ENCODE measurements around the gene NKX2-3. TPM values are rescaled to one million over a fixed set of nuclear protein-coding genes. Genes with fewer than 3 reads are reported as not detected.

The NKX2-3 gene
- polyA plus RNA-seq (2013, experiment 1 of 4): not detected
- not detected for polyA plus RNA-seq (2013, experiment 2 of 4)
- not detected for polyA plus RNA-seq (2013, experiment 3 of 4)
- polyA plus RNA-seq (2013, experiment 4 of 4): not detected

- Histone ChIP-seq H3K4me3 (ENCODE audit: insufficient read depth, low read depth, low read length) (no peak within 1 kb of the TSS), H3K36me3 (ENCODE audit: control insufficient read depth, insufficient read depth, low read length) (no peaks in the 10 kb centered on the region), H3K27ac (ENCODE audit: insufficient read depth, low read depth, low read length, poor library complexity, severe bottlenecking) (no peak within 1 kb of the TSS), H3K9me3 (ENCODE audit: control insufficient read depth, low read length) (no peaks in the 10 kb centered on the region), H3K4me1 (ENCODE audit: control insufficient read depth, insufficient read depth, low read length) (peaks cover 37% of the 10 kb centered on the region), H3K27me3 (ENCODE audit: control insufficient read depth, insufficient read depth, low read length, poor library complexity, severe bottlenecking) (peaks cover 100% of the 10 kb centered on the region)
- WGBS, 2 experiments: 5% methylated on average over 51 of the region's 51 CpGs
These were observed at the start of gene NKX2-3 for GRCh38 chr10:99532687-99533495. TSS of gene NKX2-3 (plus strand) at chr10:99532942. CDS start at chr10:99533132, 190 bp downstream.

DNA sequence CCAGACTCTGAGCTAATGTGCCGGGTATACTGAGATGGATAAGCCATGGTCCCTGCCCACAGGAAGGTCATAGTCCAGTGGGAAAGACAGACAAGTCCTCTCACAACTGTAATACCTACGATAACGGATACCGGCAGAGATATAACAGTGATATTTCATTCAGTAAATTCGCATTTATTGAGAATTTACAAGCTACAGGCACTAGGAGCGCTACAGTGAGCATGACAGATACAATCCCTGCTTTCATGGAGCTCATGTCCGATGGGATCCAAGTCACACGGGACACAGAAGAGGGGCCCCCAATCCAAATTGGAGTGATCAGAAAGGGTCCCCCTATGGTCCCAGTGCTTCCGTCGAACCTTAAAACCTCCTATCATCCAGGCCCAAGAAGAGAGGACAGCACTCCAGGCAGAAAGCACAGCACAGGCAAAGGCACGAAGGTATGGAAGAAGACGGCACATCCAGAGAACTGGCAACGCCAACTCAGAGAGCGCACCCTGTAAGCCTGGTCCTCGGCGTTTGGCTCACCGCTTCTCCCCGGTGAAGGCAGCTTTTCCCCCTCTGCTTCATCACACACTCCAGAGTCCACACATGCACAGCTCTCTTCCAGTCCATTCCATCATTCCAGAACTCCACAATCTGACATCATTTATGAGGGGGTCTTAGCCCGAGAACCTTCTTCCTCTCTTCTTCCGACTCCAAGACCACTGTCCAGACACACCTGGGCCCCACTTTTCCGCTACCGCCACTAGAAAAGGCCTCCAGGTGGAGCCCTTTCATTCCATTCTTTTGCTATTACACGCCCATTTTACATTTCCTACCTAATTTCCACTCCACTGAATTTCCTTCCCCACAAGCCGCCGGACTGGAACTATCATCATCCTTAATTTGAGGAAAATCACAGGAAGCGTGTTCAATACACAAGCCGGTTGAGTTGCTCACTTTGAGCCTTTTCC, 47.8 kb upstream of the NKX2-3 start:
- Histone ChIP-seq H3K4me3 (ENCODE audit: insufficient read depth, low read depth, low read length) (no peak overlapping the region), H3K9me3 (ENCODE audit: control insufficient read depth, low read length) (no peaks in the 10 kb centered on the region), H3K27me3 (ENCODE audit: control insufficient read depth, insufficient read depth, low read length, poor library complexity, severe bottlenecking) (peaks cover 19% of the 10 kb centered on the region), H3K4me1 (ENCODE audit: control insufficient read depth, insufficient read depth, low read length) (no peaks in the 10 kb centered on the region), H3K27ac (ENCODE audit: insufficient read depth, low read depth, low read length, poor library complexity, severe bottlenecking) (no peak overlapping the region), H3K36me3 (ENCODE audit: control insufficient read depth, insufficient read depth, low read length) (no peaks in the 10 kb centered on the region)
- WGBS, 2 experiments: 76 to 77% methylated on average over 27 of the region's 27 CpGs

DNA sequence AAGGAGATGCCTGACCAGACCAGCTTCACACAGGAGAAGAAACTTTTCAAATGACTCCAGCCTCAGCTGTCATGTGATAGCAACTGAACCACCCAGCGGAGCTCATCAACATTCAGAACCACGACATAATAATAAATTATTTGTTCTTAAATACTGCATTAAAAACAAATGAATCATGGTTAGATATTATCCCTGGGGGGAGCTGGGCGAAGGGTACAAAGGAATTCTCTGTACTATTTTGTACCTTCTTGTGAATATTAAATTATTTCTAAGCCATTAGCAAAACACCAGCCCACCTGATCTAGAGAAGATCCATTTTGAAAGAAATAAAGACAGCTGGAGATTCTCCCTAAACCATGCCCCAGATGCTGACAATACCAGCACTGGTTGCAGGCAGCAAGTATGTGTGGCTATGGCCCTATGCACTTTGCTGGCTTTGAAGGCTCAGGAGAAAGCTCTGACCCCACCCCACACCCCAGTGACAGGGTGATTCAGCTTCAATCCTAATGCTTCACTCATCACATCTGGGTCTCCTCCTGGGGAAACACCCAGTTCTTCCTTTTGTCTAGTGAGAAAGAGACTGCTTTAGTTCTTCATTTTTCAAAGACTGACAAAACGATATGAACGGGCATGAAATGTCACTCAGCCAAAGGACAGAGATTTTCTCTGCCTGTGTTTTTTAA, 45.5 kb upstream of the NKX2-3 start:
- no peak overlapping the region for H3K4me3 ChIP-seq (ENCODE audit: insufficient read depth, low read depth, low read length)
- H3K9me3 ChIP-seq (ENCODE audit: control insufficient read depth, low read length): no peaks in the 10 kb centered on the region
- H3K27ac ChIP-seq (ENCODE audit: insufficient read depth, low read depth, low read length, poor library complexity, severe bottlenecking): no peak overlapping the region
- peaks cover 38% of the 10 kb centered on the region for H3K27me3 ChIP-seq (ENCODE audit: control insufficient read depth, insufficient read depth, low read length, poor library complexity, severe bottlenecking)
- WGBS, 2 experiments: 90 to 91% methylated on average over 2 to 3 of the region's 5 CpGs
- H3K4me1 ChIP-seq (ENCODE audit: control insufficient read depth, insufficient read depth, low read length): no peaks in the 10 kb centered on the region
- H3K36me3 ChIP-seq (ENCODE audit: control insufficient read depth, insufficient read depth, low read length): no peaks in the 10 kb centered on the region

GRCh38 chr10:99489271-99489670, 43.5 kb upstream of the NKX2-3 start:
- Histone ChIP-seq H3K4me1 (ENCODE audit: control insufficient read depth, insufficient read depth, low read length) (no peaks in the 10 kb centered on the region), H3K4me3 (ENCODE audit: insufficient read depth, low read depth, low read length) (no peak overlapping the region), H3K36me3 (ENCODE audit: control insufficient read depth, insufficient read depth, low read length) (no peaks in the 10 kb centered on the region), H3K27me3 (ENCODE audit: control insufficient read depth, insufficient read depth, low read length, poor library complexity, severe bottlenecking) (peaks cover 35% of the 10 kb centered on the region), H3K27ac (ENCODE audit: insufficient read depth, low read depth, low read length, poor library complexity, severe bottlenecking) (no peak overlapping the region), H3K9me3 (ENCODE audit: control insufficient read depth, low read length) (no peaks in the 10 kb centered on the region)
- WGBS, 2 experiments: 86 to 89% methylated on average over 1 to 3 of the region's 3 CpGs

DNA sequence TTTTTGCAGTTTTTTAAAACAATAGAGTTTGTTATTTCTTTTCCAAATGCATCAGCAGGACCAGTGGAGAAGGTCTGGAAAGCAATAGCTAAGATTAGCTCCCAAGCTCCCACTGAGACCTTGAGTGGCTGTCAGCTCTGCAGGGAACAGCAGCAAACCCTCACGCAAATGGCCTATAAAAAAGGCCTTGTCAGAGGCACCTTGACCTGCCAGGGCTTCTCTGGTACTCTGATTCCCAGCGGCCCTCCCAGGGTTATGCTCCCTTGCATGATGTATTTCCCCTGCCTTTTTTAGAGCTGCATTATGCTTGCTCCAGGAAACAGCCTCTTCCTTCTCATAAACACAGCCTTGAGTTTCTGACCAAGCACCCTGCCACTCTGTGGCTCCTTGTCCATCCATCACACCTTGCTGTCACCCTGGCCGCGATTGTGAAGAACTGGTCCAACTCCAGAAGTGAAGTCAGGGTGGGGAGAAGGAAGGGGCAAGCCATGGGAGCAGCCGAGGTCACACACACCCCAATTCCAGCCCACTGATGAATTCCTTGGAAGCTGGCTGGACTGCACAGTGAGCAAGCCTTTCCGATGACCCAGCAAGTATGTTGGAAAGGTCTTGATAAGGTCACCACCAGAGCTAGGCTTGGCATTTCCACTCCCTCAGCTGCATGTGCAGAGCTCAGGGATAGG, 35.3 kb upstream of the NKX2-3 start:
- WGBS, 2 experiments: 79 to 82% methylated on average over 6 of the region's 6 CpGs
- H3K36me3 ChIP-seq (ENCODE audit: control insufficient read depth, insufficient read depth, low read length): no peaks in the 10 kb centered on the region
- no peaks in the 10 kb centered on the region for H3K9me3 ChIP-seq (ENCODE audit: control insufficient read depth, low read length)
- no peak overlapping the region for H3K27ac ChIP-seq (ENCODE audit: insufficient read depth, low read depth, low read length, poor library complexity, severe bottlenecking)
- peaks cover 3% of the 10 kb centered on the region for H3K27me3 ChIP-seq (ENCODE audit: control insufficient read depth, insufficient read depth, low read length, poor library complexity, severe bottlenecking)
- H3K4me3 ChIP-seq (ENCODE audit: insufficient read depth, low read depth, low read length): no peak overlapping the region
- H3K4me1 ChIP-seq (ENCODE audit: control insufficient read depth, insufficient read depth, low read length): no peaks in the 10 kb centered on the region

- Histone ChIP-seq H3K4me3 (ENCODE audit: insufficient read depth, low read depth, low read length) (no peak overlapping the region), H3K27me3 (ENCODE audit: control insufficient read depth, insufficient read depth, low read length, poor library complexity, severe bottlenecking) (peaks cover 64% of the 10 kb centered on the region), H3K27ac (ENCODE audit: insufficient read depth, low read depth, low read length, poor library complexity, severe bottlenecking) (no peak overlapping the region), H3K4me1 (ENCODE audit: control insufficient read depth, insufficient read depth, low read length) (no peaks in the 10 kb centered on the region), H3K36me3 (ENCODE audit: control insufficient read depth, insufficient read depth, low read length) (no peaks in the 10 kb centered on the region), H3K9me3 (ENCODE audit: control insufficient read depth, low read length) (no peaks in the 10 kb centered on the region)
- 91 to 100% methylated on average over 1 of the region's 1 CpG for WGBS, 2 experiments
These were observed 26.3 kb upstream of the NKX2-3 start for GRCh38 chr10:99506416-99506815.

DNA sequence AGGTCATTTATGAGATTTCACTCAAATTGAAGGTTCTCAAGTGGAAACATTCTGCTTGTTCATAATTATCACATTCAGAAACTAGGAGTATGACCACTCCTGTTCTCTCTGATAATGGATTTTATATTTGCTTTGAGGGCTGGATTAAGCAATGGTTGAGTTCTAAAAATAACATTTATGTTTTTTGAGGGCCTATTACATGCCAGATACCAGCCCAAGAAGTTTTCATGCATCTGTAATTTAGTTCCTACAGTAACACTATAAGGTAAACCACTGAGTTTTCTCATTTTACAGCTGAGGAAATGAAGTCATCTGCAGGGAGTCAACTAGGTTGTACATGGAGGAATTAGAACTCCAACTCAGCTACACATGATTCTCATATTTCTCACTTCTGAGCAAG, 25.5 kb upstream of the NKX2-3 start:
- H3K27me3 ChIP-seq (ENCODE audit: control insufficient read depth, insufficient read depth, low read length, poor library complexity, severe bottlenecking): peaks cover 73% of the 10 kb centered on the region

GRCh38 chr10:99513061-99513460, 19.7 kb upstream of the NKX2-3 start:
- Histone ChIP-seq H3K36me3 (ENCODE audit: control insufficient read depth, insufficient read depth, low read length) (no peaks in the 10 kb centered on the region), H3K9me3 (ENCODE audit: control insufficient read depth, low read length) (no peaks in the 10 kb centered on the region), H3K27me3 (ENCODE audit: control insufficient read depth, insufficient read depth, low read length, poor library complexity, severe bottlenecking) (peaks cover 96% of the 10 kb centered on the region), H3K4me3 (ENCODE audit: insufficient read depth, low read depth, low read length) (no peak overlapping the region), H3K4me1 (ENCODE audit: control insufficient read depth, insufficient read depth, low read length) (no peaks in the 10 kb centered on the region), H3K27ac (ENCODE audit: insufficient read depth, low read depth, low read length, poor library complexity, severe bottlenecking) (no peak overlapping the region)

More for the DNA sequence above, 25.5 kb upstream of the NKX2-3 start:
- Histone ChIP-seq H3K27ac (ENCODE audit: insufficient read depth, low read depth, low read length, poor library complexity, severe bottlenecking) (no peak overlapping the region), H3K9me3 (ENCODE audit: control insufficient read depth, low read length) (no peaks in the 10 kb centered on the region), H3K4me1 (ENCODE audit: control insufficient read depth, insufficient read depth, low read length) (no peaks in the 10 kb centered on the region), H3K36me3 (ENCODE audit: control insufficient read depth, insufficient read depth, low read length) (no peaks in the 10 kb centered on the region), H3K4me3 (ENCODE audit: insufficient read depth, low read depth, low read length) (no peak overlapping the region)

- Histone ChIP-seq H3K4me1 (ENCODE audit: control insufficient read depth, insufficient read depth, low read length) (peaks cover 38% of the 10 kb centered on the region), H3K9me3 (ENCODE audit: control insufficient read depth, low read length) (no peaks in the 10 kb centered on the region), H3K36me3 (ENCODE audit: control insufficient read depth, insufficient read depth, low read length) (no peaks in the 10 kb centered on the region), H3K27ac (ENCODE audit: insufficient read depth, low read depth, low read length, poor library complexity, severe bottlenecking) (no peak overlapping the region), H3K4me3 (ENCODE audit: insufficient read depth, low read depth, low read length) (no peak overlapping the region), H3K27me3 (ENCODE audit: control insufficient read depth, insufficient read depth, low read length, poor library complexity, severe bottlenecking) (peaks cover 100% of the 10 kb centered on the region)
- 22 to 26% methylated on average over 7 of the region's 7 CpGs for WGBS, 2 experiments
These were observed 13.1 kb upstream of the NKX2-3 start for GRCh38 chr10:99519690-99520039.
